GM03348 (cell line): ENCODE measurements around the gene UBE2C.
A peak's percentile ranks its signal among the peaks of the same experiment; 100 is the strongest.

ENCODE experiments used
- DNase-seq: peaks from one replicate; pipeline ENCODE4 v3.0.0; 2012; ENCODE audit warnings: low spot score

UBE2C gene

GRCh38 chr20:45833030-45833882 is 20.8 kb downstream of the UBE2C start, which contains the start of gene SNX21:
TSS of gene SNX21 (plus strand) at chr20:45833799. CDS start at chr20:45833920, 121 bp downstream.
- DNase-seq, result peak; percentile 94

- DNase-seq, result peak; percentile 92
These were observed 21.7 kb downstream of the UBE2C start for GRCh38 chr20:45833883-45834796.

- DNase-seq, result no peak
These were observed 22.3 kb downstream of the UBE2C start for GRCh38 chr20:45834797-45835161.

GRCh38 chr20:45835329-45835765 is 22.9 kb downstream of the UBE2C start:
- DNase-seq, result no peak

- DNase-seq, result peak; percentile 93
These were observed 23.4 kb downstream of the UBE2C start for GRCh38 chr20:45835825-45836224.

GRCh38 chr20:45836841-45837240 is 24.4 kb downstream of the UBE2C start:
- no peak for DNase-seq

- DNase-seq, result no peak
These were observed 28.3 kb downstream of the UBE2C start for GRCh38 chr20:45840700-45841198.

GRCh38 chr20:45841407-45842129 is 29.1 kb downstream of the UBE2C start:
- DNase-seq, result no peak

GRCh38 chr20:45842169-45842812 is 29.8 kb downstream of the UBE2C start:
- DNase-seq, result peak; percentile 61

- DNase-seq, result no peak
These were observed 31.1 kb downstream of the UBE2C start for GRCh38 chr20:45843506-45843905.

GRCh38 chr20:45845452-45845851 is 33.0 kb downstream of the UBE2C start:
- no peak for DNase-seq

GRCh38 chr20:45848421-45848820 is 36.0 kb downstream of the UBE2C start:
- no peak for DNase-seq

- no peak for DNase-seq
These were observed 36.6 kb downstream of the UBE2C start for GRCh38 chr20:45848969-45849582.

GRCh38 chr20:45850238-45850637 is 37.8 kb downstream of the UBE2C start:
- DNase-seq, result no peak

- no peak for DNase-seq
These were observed 38.5 kb downstream of the UBE2C start for GRCh38 chr20:45850926-45851325.

- DNase-seq, result no peak
These were observed 39.1 kb downstream of the UBE2C start for GRCh38 chr20:45851501-45851900.

- no peak for DNase-seq
These were observed 39.9 kb downstream of the UBE2C start for GRCh38 chr20:45852326-45852725.

- no peak for DNase-seq
These were observed 41.0 kb downstream of the UBE2C start for GRCh38 chr20:45853484-45853883.

GRCh38 chr20:45857114-45857881 is 44.9 kb downstream of the UBE2C start, which contains the start of the genes ACOT8 and ZSWIM3:
TSS of gene ACOT8 (minus strand) at chr20:45857392. CDS start at chr20:45857315, 77 bp downstream.
TSS of gene ZSWIM3 (plus strand) at chr20:45857614. CDS start at chr20:45857826, 212 bp downstream.
- peak; percentile 100 for DNase-seq

- no peak for DNase-seq
These were observed 45.4 kb downstream of the UBE2C start for GRCh38 chr20:45857882-45858216.
